Esophagus squamous epithelium (tissue), 5 donors: ENCODE measurements around the gene NFS1. TPM values are rescaled to one million over a fixed set of nuclear protein-coding genes. Genes with fewer than 3 reads are reported as not detected.

ENCODE experiments used
- DNase-seq: peaks from one replicate; lab custom pipeline; 2025; lab: John Stamatoyannopoulos, UW
- H3K27ac ChIP-seq, 4 donors: fragments of 200-600 bp; sonication (generic); one replicate each; pipeline ENCODE4 v1.5.1; 2016 to 2019; ENCODE audit warnings: mild to moderate bottlenecking in 1 of 4
- H3K27me3 ChIP-seq, 4 donors: fragments of 200-600 bp; sonication (generic); 1 replicate in 3 of 4; 2 replicates in 1 of 4; pipeline versions ENCODE4 v1.5.1 to v1.6.0; 2017 to 2021; ENCODE audit warnings: antibody characterized with exemption in 1 of 4
- H3K36me3 ChIP-seq, 3 donors: fragments of 200-600 bp; sonication (generic); one replicate each; pipeline ENCODE4 v1.5.1; 2016 to 2019
- H3K4me1 ChIP-seq, 3 donors: fragments of 200-600 bp; sonication (generic); one replicate each; pipeline ENCODE4 v1.5.1; 2017 to 2019
- H3K4me3 ChIP-seq, 4 donors: fragments of 200-600 bp; sonication (generic); 1 replicate in 3 of 4; 2 replicates in 1 of 4; pipeline ENCODE4 v1.5.1; 2016 to 2019; ENCODE audit warnings: mild to moderate bottlenecking in 2 of 4, moderate library complexity in 1 of 4
- H3K9me3 ChIP-seq, 3 donors: fragments of 200-600 bp; sonication (generic); one replicate each; pipeline ENCODE4 v1.5.1; 2016 to 2019
- CTCF ChIP-seq, 6 experiments: fragments of 450-650 bp in 4 of 6; fragments of 200-600 bp in 2 of 6; sonication (generic) in 2 of 6; IDR thresholded peaks; one replicate each; pipeline ENCODE4 v1.5.1; 2016 to 2019; ENCODE audit warnings: antibody characterized with exemption in 6 of 6, mild to moderate bottlenecking in 4 of 6, moderate library complexity in 4 of 6
- POLR2A ChIP-seq, 4 donors: fragments of 450-650 bp; IDR thresholded peaks; one replicate each; pipeline ENCODE4 v1.6.1; 2017; ENCODE audit warnings: antibody characterized with exemption in 4 of 4, mild to moderate bottlenecking in 4 of 4, moderate library complexity in 3 of 4
- WGBS, 2 donors: methylation state at CpG; one replicate each; pipeline ENCODE4 v1.1.5; 2018; 5-methylcytosine and 5-hydroxymethylcytosine counted together
- intact Hi-C: fragments of 100-400 bp; cut with DNase I; formaldehyde crosslinking; loops from one replicate; pipeline ENCODE4 v1.15.0; 2022
- total RNA-seq, 4 donors: library from RNA; depleted of rRNA; stranded (reverse); fragments of >200 nt; gene quantifications; one replicate each; pipeline ENCODE4 v1.1.0, GENCODE V29; 2016
- donor health status: DM: yes; HTN: yes; CAD: no.

Gene NFS1
- total RNA-seq, 4 donors from 2014 or later, result 16.4 to 39.9 (median 24.2) TPM

- Histone ChIP-seq H3K27ac (no peak overlapping the region), H3K4me3 (no peak overlapping the region), H3K36me3 (peaks cover 0 to 35% (median 5%) of the 10 kb centered on the region in 3 donors), H3K27me3 (no peaks in the 10 kb centered on the region), H3K9me3 (no peaks in the 10 kb centered on the region), H3K4me1 (peaks cover 0 to 48% (median 2%) of the 10 kb centered on the region in 3 donors)
- intact Hi-C loops, result no loop called here
- no peak for DNase-seq
- TF ChIP-seq POLR2A (IDR thresholded peaks at IDR 0.05), result no peak
- TF ChIP-seq CTCF (IDR thresholded peaks at IDR 0.05), result no peak
Observed at GRCh38 chr20:35648836-35649235, 50.3 kb downstream of the NFS1 start.

- intact Hi-C loops, result no loop called here
- H3K9me3 ChIP-seq, result no peaks in the 10 kb centered on the region
- no peak for DNase-seq
- H3K27ac ChIP-seq, result no peak overlapping the region
- WGBS, 2 donors, result 83 to 85% methylated on average over 2 of the region's 2 CpGs
- TF ChIP-seq POLR2A (IDR thresholded peaks at IDR 0.05) (no peak), CTCF (IDR thresholded peaks at IDR 0.05) (no peak)
- H3K27me3 ChIP-seq, result no peaks in the 10 kb centered on the region
- H3K4me1 ChIP-seq, result peaks cover 0 to 37% (median 0%) of the 10 kb centered on the region in 3 donors
- H3K36me3 ChIP-seq, result peaks cover 0 to 5% (median 0%) of the 10 kb centered on the region in 3 donors
- H3K4me3 ChIP-seq, result no peak overlapping the region
Observed at GRCh38 chr20:35644806-35645205, 54.3 kb downstream of the NFS1 start.

- H3K4me3 ChIP-seq, result no peak overlapping the region
- H3K36me3 ChIP-seq, result peaks cover 0 to 5% (median 0%) of the 10 kb centered on the region in 3 donors
- intact Hi-C loops, result no loop called here
- WGBS, 2 donors, result 83 to 90% methylated on average over 4 to 5 of the region's 7 CpGs
- no peaks in the 10 kb centered on the region for H3K27me3 ChIP-seq
- no peak for TF ChIP-seq POLR2A (IDR thresholded peaks at IDR 0.05)
- DNase-seq, result no peak
- no peaks in the 10 kb centered on the region for H3K9me3 ChIP-seq
- no peak overlapping the region for H3K27ac ChIP-seq
- H3K4me1 ChIP-seq, result peaks cover 0 to 25% (median 0%) of the 10 kb centered on the region in 3 donors
Observed at GRCh38 chr20:35643045-35643444, 56.1 kb downstream of the NFS1 start.

- TF ChIP-seq POLR2A (IDR thresholded peaks at IDR 0.05), result no peak
- TF ChIP-seq CTCF (IDR thresholded peaks at IDR 0.05), result no peak
- Histone ChIP-seq H3K9me3 (no peaks in the 10 kb centered on the region), H3K27ac (no peak overlapping the region), H3K4me1 (peaks cover 0 to 23% (median 0%) of the 10 kb centered on the region in 3 donors), H3K4me3 (no peak overlapping the region), H3K36me3 (no peaks in the 10 kb centered on the region), H3K27me3 (no peaks in the 10 kb centered on the region)
- no peak for DNase-seq
- 75 to 82% methylated on average over 4 of the region's 4 CpGs for WGBS, 2 donors
- intact Hi-C loops, result no loop called here
Observed at GRCh38 chr20:35641743-35642142, 57.4 kb downstream of the NFS1 start.

GRCh38 chr20:35640724-35641123 is 58.4 kb downstream of the NFS1 start:
- Histone ChIP-seq H3K36me3 (no peaks in the 10 kb centered on the region), H3K4me1 (peaks cover 0 to 22% (median 0%) of the 10 kb centered on the region in 3 donors), H3K9me3 (no peaks in the 10 kb centered on the region), H3K27ac (no peak overlapping the region), H3K4me3 (no peak overlapping the region), H3K27me3 (no peaks in the 10 kb centered on the region)
- no peak for DNase-seq
- WGBS, 2 donors, result 81 to 84% methylated on average over 3 of the region's 3 CpGs
- intact Hi-C loops, result no loop called here
- no peak for TF ChIP-seq CTCF (IDR thresholded peaks at IDR 0.05)
- TF ChIP-seq POLR2A (IDR thresholded peaks at IDR 0.05), result no peak

- no peak for TF ChIP-seq POLR2A (IDR thresholded peaks at IDR 0.05)
- no peak for TF ChIP-seq CTCF (IDR thresholded peaks at IDR 0.05)
- Histone ChIP-seq H3K27me3 (no peaks in the 10 kb centered on the region), H3K27ac (no peak overlapping the region), H3K4me3 (no peak overlapping the region), H3K9me3 (no peaks in the 10 kb centered on the region), H3K36me3 (peaks cover 0 to 7% (median 0%) of the 10 kb centered on the region in 3 donors), H3K4me1 (peaks cover 0 to 16% (median 0%) of the 10 kb centered on the region in 3 donors)
- intact Hi-C loops, result no loop called here
- DNase-seq, result no peak
- WGBS, 2 donors, result 49 to 54% methylated on average over 2 of the region's 2 CpGs
Observed at GRCh38 chr20:35638751-35639150, 60.4 kb downstream of the NFS1 start.
